ENCODE measurements around the gene SERPING1.

GRCh38 chr11:57641011-57641807, 43.7 kb downstream of the SERPING1 start:
- peak; percentile 33; the same call in 1 of the 2 replicates for TF ChIP-seq POLR2AphosphoS5 (IDR thresholded peaks at IDR 0.05; ENCODE audit: low read depth, low read length)
- no peak for TF ChIP-seq REST (IDR thresholded peaks at IDR 0.05; ENCODE audit: insufficient read depth in 1 of 2, low read depth in 2 of 2, low read length in 2 of 2)
- no peak for TF ChIP-seq TAF1 (IDR thresholded peaks at IDR 0.05; ENCODE audit: borderline replicate concordance, insufficient read depth, low read length)
- TF ChIP-seq SIN3A (IDR thresholded peaks at IDR 0.05; ENCODE audit: borderline replicate concordance, insufficient read depth, low read length) = no peak
- TF ChIP-seq FOXP2 (optimal IDR thresholded peaks at IDR 0.05; ENCODE audit: borderline replicate concordance, extremely low read depth, extremely low read length, insufficient read depth) = no peak

Data from PFSK-1 (cell line).